H1 (cell line): ENCODE measurements around the gene GPATCH2L. TPM values are rescaled to one million over a fixed set of nuclear protein-coding genes. Genes with fewer than 3 reads are reported as not detected.

Experiments used
- CTCF ChIA-PET: fragments of 300-600 bp; sonication (Branson Sonifier 250); formaldehyde crosslinking; loops from one replicate; lab custom pipeline; 2021; ENCODE audit not compliant: partially characterized antibody; lab: Charles Lee
- POLR2A ChIA-PET: fragments of 300-600 bp; sonication (Branson Sonifier 250); formaldehyde crosslinking; loops from one replicate; lab custom pipeline; 2021; ENCODE audit warnings: inconsistent platforms; ENCODE audit not compliant: partially characterized antibody; lab: Charles Lee
- DNase-seq, 2 experiments: peaks; one replicate each; pipeline versions ENCODE4 v3.0.0 to v3.0.0-alpha.2; 2010 to 2022; ENCODE audit warnings: low spot score in 2 of 2, low read depth in 1 of 2, mixed read lengths in 1 of 2
- FAIRE-seq: peaks from 2 replicates; lab custom pipeline; 2011; peaks lifted over from hg19 to GRCh38; lab: Jason Lieb, UNC
- H2AFZ ChIP-seq: 2 replicates; pipeline ENCODE4 v1.8.1; 2012; ENCODE audit warnings: low read length, inconsistent platforms
- H2AK5ac ChIP-seq: 2 replicates; pipeline ENCODE4 v1.6.1; 2013; ENCODE audit warnings: low read depth, low read length
- H2BK120ac ChIP-seq: replicated peaks from 2 replicates; pipeline ENCODE3; 2013; ENCODE audit warnings: low read depth, low read length, inconsistent platforms
- H2BK12ac ChIP-seq: 2 replicates; pipeline ENCODE4 v1.6.1; 2013; ENCODE audit warnings: low read depth, low read length
- H2BK15ac ChIP-seq: 2 replicates; pipeline ENCODE4 v1.6.1; 2013; ENCODE audit warnings: low read length
- H2BK20ac ChIP-seq: 2 replicates; pipeline ENCODE4 v1.6.1; 2013; ENCODE audit warnings: low read length
- H2BK5ac ChIP-seq: 2 replicates; pipeline ENCODE4 v1.6.1; 2013; ENCODE audit warnings: low read depth, low read length
- H3K14ac ChIP-seq: 2 replicates; pipeline ENCODE4 v1.6.1; 2013; ENCODE audit warnings: inconsistent platforms; ENCODE audit not compliant: insufficient read length
- H3K18ac ChIP-seq: 2 replicates; pipeline ENCODE4 v1.6.1; 2013; ENCODE audit warnings: low read length; ENCODE audit errors: extremely low read depth
- H3K23ac ChIP-seq: 2 replicates; pipeline ENCODE4 v1.6.1; 2013; ENCODE audit warnings: inconsistent platforms; ENCODE audit not compliant: insufficient read length
- H3K23me2 ChIP-seq: 2 replicates; pipeline ENCODE4 v1.6.1; 2013; ENCODE audit warnings: low read depth, low read length
- H3K27ac ChIP-seq: 2 replicates; pipeline ENCODE4 v1.6.1; 2011; ENCODE audit warnings: low read depth, low read length, inconsistent platforms
- H3K27me3 ChIP-seq, 4 experiments: replicated peaks in 1 of 4; 1 replicate in 1 of 4; 2 replicates in 3 of 4; pipeline versions ENCODE4 v1.6.1 to v1.8.1; 2011 to 2013; ENCODE audit warnings: low read length in 3 of 4, mild to moderate bottlenecking in 3 of 4, inconsistent platforms in 2 of 4, mixed read lengths in 2 of 4, moderate library complexity in 1 of 4; ENCODE audit not compliant: control insufficient read depth in 3 of 4, insufficient read depth in 3 of 4; ENCODE audit errors: extremely low read depth in 1 of 4
- H3K36me3 ChIP-seq, 4 experiments: 2 replicates each; pipeline versions ENCODE4 v1.6.1 to v1.8.1; 2011 to 2013; ENCODE audit warnings: mild to moderate bottlenecking in 4 of 4, low read length in 3 of 4, moderate library complexity in 2 of 4, control low read depth in 1 of 4, inconsistent platforms in 1 of 4; ENCODE audit not compliant: insufficient read depth in 4 of 4, control insufficient read depth in 2 of 4
- H3K4ac ChIP-seq: replicated peaks from 2 replicates; pipeline ENCODE3; 2013; ENCODE audit warnings: low read length, low read depth, mixed read lengths, inconsistent platforms; ENCODE audit not compliant: insufficient read length
- H3K4me1 ChIP-seq, 4 experiments: replicated peaks in 1 of 4; 1 replicate in 1 of 4; 2 replicates in 3 of 4; pipeline versions ENCODE4 v1.6.1 to v1.8.1; 2011 to 2013; ENCODE audit warnings: low read length in 3 of 4, inconsistent platforms in 2 of 4, mixed read lengths in 1 of 4; ENCODE audit not compliant: insufficient read depth in 4 of 4, control insufficient read depth in 3 of 4
- H3K4me2 ChIP-seq, 2 experiments: 2 replicates each; pipeline versions ENCODE4 v1.6.1 to v1.8.1; 2011 to 2013; ENCODE audit warnings: low read depth in 2 of 2, low read length in 2 of 2, control low read depth in 1 of 2, inconsistent platforms in 1 of 2, mild to moderate bottlenecking in 1 of 2; ENCODE audit not compliant: insufficient read depth in 1 of 2
- H3K4me3 ChIP-seq, 4 experiments: fragments of 200-600, 300-600 bp in 1 of 4; sonication (generic), shearing (Covaris generic), sonication (Bioruptor Twin) in 1 of 4; 2 replicates each; pipeline versions ENCODE4 v1.5.1 to v1.8.1; 2011 to 2016; ENCODE audit warnings: low read length in 4 of 4, low read depth in 3 of 4, control low read depth in 2 of 4, inconsistent platforms in 2 of 4, mild to moderate bottlenecking in 2 of 4, mixed read lengths in 1 of 4, moderate library complexity in 1 of 4; ENCODE audit not compliant: insufficient read depth in 2 of 4; ENCODE audit errors: extremely low read depth in 1 of 4
- H3K56ac ChIP-seq: replicated peaks from 2 replicates; pipeline ENCODE3; 2013; ENCODE audit warnings: low read depth, mild to moderate bottlenecking, mixed read lengths, low read length, inconsistent platforms; ENCODE audit not compliant: insufficient read length
- H3K79me1 ChIP-seq: 2 replicates; pipeline ENCODE4 v1.6.1; 2013; ENCODE audit warnings: low read depth, low read length, control low read depth
- H3K79me2 ChIP-seq, 2 experiments: 2 replicates each; pipeline versions ENCODE4 v1.6.1 to v1.8.1; 2012 to 2013; ENCODE audit warnings: low read length in 2 of 2, mild to moderate bottlenecking in 2 of 2, inconsistent platforms in 1 of 2; ENCODE audit not compliant: insufficient read depth in 2 of 2, control insufficient read depth in 1 of 2
- H3K9ac ChIP-seq, 4 experiments: replicated peaks in 1 of 4; 1 replicate in 1 of 4; 2 replicates in 3 of 4; pipeline versions ENCODE4 v1.6.1 to v1.8.1; 2011 to 2013; ENCODE audit warnings: low read depth in 3 of 4, low read length in 3 of 4, control low read depth in 2 of 4, mild to moderate bottlenecking in 2 of 4, moderate library complexity in 2 of 4, inconsistent platforms in 1 of 4; ENCODE audit errors: extremely low read depth in 1 of 4
- H3K9me3 ChIP-seq, 2 experiments: 2 replicates each; pipeline versions ENCODE4 v1.6.1 to v1.8.1; 2012 to 2013; ENCODE audit warnings: mild to moderate bottlenecking in 2 of 2, moderate library complexity in 2 of 2, control low read depth in 1 of 2, inconsistent platforms in 1 of 2, low read depth in 1 of 2, low read length in 1 of 2, mixed read lengths in 1 of 2; ENCODE audit not compliant: insufficient read depth in 2 of 2
- H4K20me1 ChIP-seq, 2 experiments: replicated peaks in 1 of 2; 2 replicates each; pipeline versions ENCODE3 to v1.8.1; 2011 to 2013; ENCODE audit warnings: inconsistent platforms in 2 of 2, low read length in 2 of 2, mild to moderate bottlenecking in 1 of 2; ENCODE audit not compliant: insufficient read depth in 2 of 2, control insufficient read depth in 1 of 2
- H4K5ac ChIP-seq: 2 replicates; pipeline ENCODE4 v1.6.1; 2013; ENCODE audit warnings: low read length, low read depth, mixed read lengths, inconsistent platforms; ENCODE audit not compliant: insufficient read length
- H4K8ac ChIP-seq: 2 replicates; pipeline ENCODE4 v1.8.0; 2013; ENCODE audit warnings: mild to moderate bottlenecking, moderate library complexity, low read length, inconsistent platforms; ENCODE audit not compliant: insufficient read depth; ENCODE audit errors: extremely low read depth
- H4K91ac ChIP-seq: replicated peaks from 2 replicates; pipeline ENCODE3; 2013; ENCODE audit warnings: low read length, mixed read lengths, inconsistent platforms; ENCODE audit not compliant: insufficient read length
- BACH1 ChIP-seq: IDR thresholded peaks from 2 replicates; pipeline ENCODE4 v1.6.1; 2012; ENCODE audit warnings: low read length, improper control_type of control experiment
- CBX8 ChIP-seq: fragments of 300-800, 300-1000 bp; sonication (generic); IDR thresholded peaks from 2 replicates; pipeline ENCODE4 v1.7.1; 2016; ENCODE audit warnings: low read depth, low read length, borderline replicate concordance
- CEBPB ChIP-seq: IDR thresholded peaks from 2 replicates; pipeline ENCODE4 v1.6.1; 2012; ENCODE audit warnings: low read depth, low read length
- MAFK ChIP-seq: IDR thresholded peaks from 2 replicates; pipeline ENCODE4 v1.6.1; 2012; ENCODE audit warnings: low read depth, mild to moderate bottlenecking, improper control_type of control experiment, low read length
- RBBP5 ChIP-seq: IDR thresholded peaks from 2 replicates; pipeline ENCODE4 v1.7.1; 2012; ENCODE audit warnings: low read depth, mild to moderate bottlenecking, inconsistent platforms, low read length, moderate library complexity, borderline replicate concordance
- SIRT6 ChIP-seq: IDR thresholded peaks from one replicate; pipeline ENCODE4 v1.7.1; 2012; ENCODE audit warnings: low read length, inconsistent platforms
- SIX5 ChIP-seq: IDR thresholded peaks from 2 replicates; pipeline ENCODE4 v1.6.1; 2011; ENCODE audit warnings: mild to moderate bottlenecking, low read depth, low read length
- SRF ChIP-seq: IDR thresholded peaks from 2 replicates; pipeline ENCODE4 v1.6.1; 2011; ENCODE audit warnings: mild to moderate bottlenecking, low read depth, low read length, moderate library complexity
- WGBS, 2 experiments: shearing (Covaris generic) in 1 of 2; methylation state at CpG; one replicate each; pipeline versions ENCODE4 v1.1.6 to v1.1.7; 2013 to 2015; ENCODE audit warnings: low lambda C conversion rate in 2 of 2, mixed read lengths in 2 of 2, inconsistent platforms in 1 of 2, low coverage in 1 of 2, missing lambda C conversion rate in 1 of 2; ENCODE audit not compliant: insufficient replicate concordance in 2 of 2, insufficient coverage in 1 of 2, insufficient read length in 1 of 2; ENCODE audit errors: extremely low coverage in 1 of 2, missing lambda C conversion rate in 1 of 2; 5-methylcytosine and 5-hydroxymethylcytosine counted together
- polyA plus RNA-seq, 7 experiments: library from polyadenylated mRNA; depleted of rRNA in 3 of 7; stranded (reverse) in 5 of 7; unstranded in 2 of 7; fragments of >200 nt in 5 of 7; fragments of 200-250 nt in 2 of 7; gene quantifications; 1 replicate in 5 of 7; 2 replicates in 1 of 7; 4 replicates in 1 of 7; pipeline versions ENCODE4 v1.2.1 to v1.2.3, GENCODE V29; 2011 to 2013; ENCODE audit warnings: missing spikeins in 2 of 7, mixed read lengths in 2 of 7
- total RNA-seq: library from RNA; stranded (reverse); fragmentation: NEBNext Ultra II Directional; extraction: Animal tissue kit (Norgen Biotek cat#: 25700); gene quantifications from 2 replicates; pipeline ENCODE4 v1.2.1, GENCODE V29; 2021

GPATCH2L gene
- total and polyA plus RNA-seq, 2 of the 8 experiments (the other 6 are each of a cell fraction or from before 2014, with no cell fraction given), result 26.0 to 54.9 TPM

- H3K4me2 ChIP-seq, result no peak overlapping the region
- H3K9ac ChIP-seq, result no peak overlapping the region
- no peak overlapping the region for H4K5ac ChIP-seq
- no peaks in the 10 kb centered on the region for H3K23me2 ChIP-seq
- no peak overlapping the region for H3K4ac ChIP-seq
- H2BK5ac ChIP-seq, result no peak overlapping the region
- no peak for DNase-seq
- H3K79me2 ChIP-seq, result no peaks in the 10 kb centered on the region
- WGBS, 2 experiments, result 92% methylated on average over 3 of the region's 3 CpGs; no CpG with 5 or more reads in 1 of the 2 experiments
- H3K14ac ChIP-seq, result no peak overlapping the region
- H3K18ac ChIP-seq, result no peak overlapping the region
- no peak overlapping the region for H3K27ac ChIP-seq
- no peak overlapping the region for H3K56ac ChIP-seq
- H4K20me1 ChIP-seq, result peaks cover 0 to 1% of the 10 kb centered on the region in 2 experiments
- H2BK120ac ChIP-seq, result no peak overlapping the region
- no peak overlapping the region for H3K4me3 ChIP-seq
- no peaks in the 10 kb centered on the region; a peak in 1 of 7 replicates for H3K4me1 ChIP-seq
- ChIA-PET CTCF (interaction anchor here (1.1 to 2.8 kb wide), 2 partner anchors 13 to 157 kb away, joined by 3 to 9 read pairs; no protein-coding TSS in a partner anchor), POLR2A (interaction anchor here (0.6 to 1.4 kb wide), 2 partner anchors 8 to 13 kb away, joined by 3 read pairs; no protein-coding TSS in a partner anchor)
- H3K79me1 ChIP-seq, result no peaks in the 10 kb centered on the region
- H2BK20ac ChIP-seq, result no peak overlapping the region
- no peak overlapping the region for H2AFZ ChIP-seq
- H3K23ac ChIP-seq, result no peak overlapping the region
- no peak for FAIRE-seq
- H2AK5ac ChIP-seq, result no peak overlapping the region
- 0 out of 4 replicates have a peak, but pooled peaks cover 0 to 2% of the 10 kb centered on the region in 2 experiments for H3K9me3 ChIP-seq
- H3K36me3 ChIP-seq, result peaks cover 6 to 65% (median 25%) of the 10 kb centered on the region in 4 experiments
- H4K91ac ChIP-seq, result no peak overlapping the region
- no peak overlapping the region for H2BK15ac ChIP-seq
- no peak overlapping the region for H2BK12ac ChIP-seq
- H3K27me3 ChIP-seq, result no peaks in the 10 kb centered on the region
- H4K8ac ChIP-seq, result no peak overlapping the region
- TF ChIP-seq SIX5 (no peak), MAFK (no peak), SIRT6 (no peak), SRF (no peak), CBX8 (no peak), CEBPB (no peak), BACH1 (no peak), RBBP5 (no peak)
These were observed 43.3 kb downstream of the GPATCH2L start for GRCh38 chr14:76195003-76195402.
